Right hindlimb (tissue), 1 donor: Measurements from ENCODE around the gene BCAS1.

Experiments
- DNase-seq: peaks from one replicate; pipeline ENCODE4 v3.0.0-alpha.2; 2018

The BCAS1 gene

DNA sequence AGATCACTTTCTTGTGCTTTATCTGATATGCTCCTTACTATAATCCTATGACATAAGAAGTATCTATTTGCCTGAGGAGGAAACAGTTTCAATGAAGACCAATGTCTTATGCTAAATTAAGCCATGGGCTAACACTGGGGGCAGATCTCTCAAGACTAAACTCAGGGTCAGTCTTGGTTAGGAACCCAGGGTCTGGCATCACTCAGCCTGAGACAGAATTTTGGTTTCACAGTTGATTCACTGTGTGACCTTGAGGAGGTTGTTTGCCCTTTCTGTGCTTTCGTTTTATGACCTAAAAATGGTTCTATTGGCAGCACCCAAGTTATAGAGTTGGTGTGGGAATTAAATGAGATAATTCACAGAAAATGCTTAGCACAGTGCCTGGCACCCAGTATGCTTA, 4.9 kb upstream of the BCAS1 start:
- no peak for DNase-seq

DNA sequence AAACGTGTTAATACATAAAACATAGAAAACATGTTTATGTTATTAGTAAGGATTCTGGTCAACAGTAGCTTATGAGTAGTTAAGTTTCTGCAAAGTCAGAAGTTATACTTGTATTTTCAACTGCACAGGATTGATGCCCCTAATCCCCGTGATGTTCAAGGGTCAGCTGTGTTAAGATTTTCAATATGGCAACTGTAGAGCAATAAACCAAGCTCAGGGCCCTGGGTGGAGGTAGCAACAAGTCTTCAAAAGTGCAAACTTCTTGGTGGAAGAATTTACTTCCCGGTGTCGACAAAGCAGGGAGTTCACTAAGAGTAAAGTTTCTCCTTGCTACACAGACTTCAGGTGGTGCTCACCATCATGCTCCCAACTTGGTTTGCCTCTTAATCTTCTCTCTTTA, 4.1 kb upstream of the BCAS1 start:
- no peak for DNase-seq

DNA sequence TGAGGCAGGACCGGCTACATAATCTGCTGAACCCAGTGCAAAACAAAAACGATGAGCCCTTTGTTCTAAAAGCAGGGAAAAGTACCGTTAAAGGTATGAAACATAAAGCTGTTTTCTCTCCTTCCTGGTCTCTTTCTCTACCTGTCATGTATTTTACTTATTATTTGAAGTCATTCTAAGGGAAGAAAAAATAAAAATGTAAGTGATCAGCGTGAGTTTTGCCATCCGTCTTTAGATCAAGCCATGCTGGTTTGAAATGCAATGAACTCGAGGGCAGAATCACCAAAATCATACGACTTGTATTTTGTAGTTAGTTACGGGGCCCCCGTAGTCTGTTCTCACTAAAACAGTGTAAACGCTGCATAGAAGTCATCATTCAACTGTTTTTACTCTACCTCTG, 2.9 kb upstream of the BCAS1 start:
- DNase-seq: no peak

DNA sequence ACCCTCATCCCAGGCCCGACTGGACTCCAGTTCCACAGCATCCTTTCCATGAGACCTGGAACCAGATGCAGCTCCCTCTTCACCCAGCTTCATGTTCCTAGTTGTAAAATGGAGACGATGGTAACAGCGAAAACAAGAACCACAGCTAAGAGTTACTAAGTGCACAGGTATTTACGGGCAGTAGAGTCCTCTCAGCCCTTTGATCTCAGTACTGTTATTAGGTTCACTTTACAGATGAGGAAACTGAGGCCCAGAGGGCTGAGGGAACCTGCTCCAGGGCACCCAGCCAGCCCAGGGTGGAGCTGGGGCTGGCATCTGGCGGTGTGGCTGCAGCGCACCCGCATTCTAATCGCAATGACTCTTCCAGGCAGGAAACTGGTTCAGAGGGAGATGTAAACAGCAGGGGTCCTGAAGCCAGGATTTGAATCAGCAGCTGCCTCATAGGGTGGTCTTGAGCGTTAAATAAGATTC, 858 bp downstream of the BCAS1 start:
- DNase-seq: no peak

DNA sequence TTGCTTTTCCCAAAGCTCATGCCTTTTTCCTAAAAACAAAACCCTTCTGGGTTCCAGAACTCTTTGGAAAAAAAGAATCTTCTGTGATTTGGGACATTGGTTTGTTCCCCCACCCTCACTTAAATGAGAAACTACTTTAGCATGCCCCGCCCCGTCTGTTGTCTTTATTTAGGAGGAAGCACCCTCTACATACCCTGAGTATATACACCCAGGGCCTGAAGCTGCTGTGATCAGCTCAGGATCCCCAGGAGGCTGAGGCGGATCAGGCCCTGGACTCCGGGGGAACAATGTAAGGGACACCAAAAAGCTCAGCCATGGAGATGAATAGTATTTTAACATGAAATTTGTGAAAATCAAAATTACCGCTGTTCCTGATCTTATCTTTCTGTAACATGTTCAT, 1.4 kb downstream of the BCAS1 start:
- DNase-seq: no peak

DNA sequence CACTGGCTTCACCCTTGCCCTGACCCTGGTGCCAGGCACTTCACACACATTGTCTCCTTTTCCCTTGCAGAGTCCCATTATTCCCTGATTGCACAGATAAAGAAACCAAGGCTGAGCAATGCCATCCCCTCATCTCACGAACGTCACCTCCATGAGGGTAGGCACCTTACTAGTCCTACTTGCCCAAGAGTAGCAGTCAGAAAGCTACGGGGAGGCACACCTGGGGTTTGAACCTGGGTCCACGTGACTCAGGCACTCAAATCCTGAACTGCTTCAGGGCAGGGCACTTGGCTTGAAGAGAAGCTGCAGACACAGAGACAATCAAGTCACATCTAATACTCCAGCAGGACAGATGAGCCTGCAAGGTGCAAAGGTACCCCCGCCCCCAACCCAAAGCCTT, 1.9 kb downstream of the BCAS1 start:
- DNase-seq: no peak

DNA sequence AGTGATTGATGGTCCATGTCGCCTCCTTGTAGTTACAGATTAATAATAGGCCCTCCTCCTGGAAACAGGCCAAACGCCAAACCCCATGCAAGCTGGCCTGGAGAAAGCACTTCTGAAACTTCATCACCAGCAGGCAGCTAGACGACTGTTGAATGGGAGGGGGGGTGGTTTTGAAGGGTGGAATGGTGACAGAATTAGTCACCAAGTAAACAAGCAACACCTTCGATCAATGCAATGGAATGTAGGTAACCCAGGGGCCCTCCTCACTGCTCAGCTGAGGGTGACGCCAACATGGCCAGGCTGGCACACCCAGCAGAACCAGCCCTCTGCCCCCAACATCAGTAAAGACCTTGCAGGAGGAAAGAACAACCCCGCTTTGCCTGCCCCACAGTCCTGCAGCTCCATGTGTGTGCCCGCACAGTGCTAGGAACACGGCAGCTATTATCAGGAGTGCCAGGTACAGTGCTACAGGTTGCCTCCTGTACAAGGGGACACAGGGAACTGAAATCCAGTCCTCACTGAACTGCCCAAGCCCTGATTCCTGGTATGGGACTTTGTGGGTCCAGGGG, 2.7 kb downstream of the BCAS1 start:
- DNase-seq: no peak

DNA sequence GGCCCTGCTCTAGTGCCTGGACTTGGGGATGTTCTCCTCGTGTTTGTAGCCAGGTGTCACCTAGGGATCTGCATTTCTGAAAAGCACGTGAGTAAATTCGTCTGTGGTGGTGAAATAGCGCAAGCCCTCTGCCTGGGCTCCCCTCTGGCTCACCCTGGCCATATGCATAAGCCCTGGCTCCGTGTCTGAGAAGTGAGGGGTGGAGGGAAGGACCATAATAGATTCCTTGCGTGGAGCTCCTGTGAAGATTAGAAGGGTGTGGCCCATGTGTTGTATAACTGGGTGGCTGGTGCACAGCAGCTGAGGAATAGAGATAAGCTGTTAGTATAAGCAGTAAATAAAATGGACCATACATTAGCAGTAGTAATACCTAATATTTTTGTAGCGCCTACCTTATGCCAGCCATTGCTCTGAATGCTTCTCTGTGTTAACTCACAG, 4.8 kb downstream of the BCAS1 start:
- no peak for DNase-seq

DNA sequence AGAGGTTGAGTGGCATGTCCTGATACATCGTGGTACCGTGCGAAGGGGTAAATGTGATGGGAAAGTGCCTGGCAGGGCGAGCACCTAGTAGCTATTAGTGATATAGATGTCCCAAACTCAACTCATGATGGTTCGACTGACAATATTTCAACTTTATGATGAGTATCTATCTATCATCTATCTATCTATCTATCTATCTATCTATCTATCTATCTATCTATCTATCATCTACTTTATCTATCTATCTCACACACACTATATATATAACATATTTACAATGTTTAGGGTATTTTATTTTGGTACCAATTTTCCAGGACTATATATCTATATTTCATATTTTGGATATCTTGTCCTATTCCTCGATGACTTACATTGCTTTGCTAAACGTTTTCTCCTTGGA, 5.5 kb downstream of the BCAS1 start:
- no peak for DNase-seq

DNA sequence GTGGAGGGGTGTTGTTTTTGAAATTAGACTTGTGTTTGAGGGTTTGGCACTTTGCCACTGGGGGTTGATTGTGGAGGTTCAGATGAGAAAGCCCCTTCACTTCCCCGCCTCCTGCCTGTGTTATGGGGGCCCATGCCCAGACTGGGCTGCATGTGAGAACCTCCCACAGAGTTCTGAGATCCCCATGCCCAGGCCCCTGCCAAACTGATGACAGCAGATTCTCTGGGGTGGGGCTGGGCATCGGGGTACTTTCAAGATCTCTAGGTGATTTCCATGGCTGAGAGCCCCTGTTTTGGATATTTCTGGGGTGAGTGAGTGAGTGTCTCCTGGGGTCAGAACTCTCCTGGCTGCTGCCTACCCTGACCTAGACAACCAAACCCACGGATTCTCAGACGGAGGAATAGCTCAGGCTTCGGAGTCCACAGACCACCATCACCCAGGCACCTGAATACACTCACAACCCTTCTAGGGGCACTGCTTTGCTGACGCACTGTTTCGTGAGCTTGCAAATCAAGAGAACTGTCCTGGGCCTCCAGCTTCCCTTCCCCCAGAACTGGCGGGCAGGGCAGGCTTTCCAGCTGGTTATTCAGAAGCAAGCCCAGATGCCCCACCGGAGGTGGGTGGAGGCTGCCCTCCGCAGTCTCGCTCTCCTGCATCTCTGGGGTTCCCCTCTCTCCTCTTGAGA, 6.3 kb downstream of the BCAS1 start:
- no peak for DNase-seq

DNA sequence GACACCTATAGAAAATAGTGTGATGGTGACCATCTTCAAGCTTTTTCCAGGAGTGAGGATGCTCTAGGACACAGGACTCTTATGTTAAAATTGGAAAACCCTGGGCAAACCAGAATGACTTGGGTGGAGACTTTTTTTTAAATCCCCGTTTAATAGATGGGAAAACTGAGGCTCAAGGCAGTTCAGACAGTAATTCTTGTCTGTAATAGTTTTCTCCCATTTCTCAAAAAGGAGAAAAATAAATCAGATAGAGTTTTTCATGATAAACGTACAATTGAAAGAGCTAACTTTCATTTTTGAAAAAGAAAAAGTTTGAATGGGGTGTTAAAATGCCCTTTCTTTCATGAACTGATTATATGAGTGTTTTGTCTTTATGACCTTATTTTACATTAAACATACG, 6.8 kb downstream of the BCAS1 start:
- no peak for DNase-seq

DNA sequence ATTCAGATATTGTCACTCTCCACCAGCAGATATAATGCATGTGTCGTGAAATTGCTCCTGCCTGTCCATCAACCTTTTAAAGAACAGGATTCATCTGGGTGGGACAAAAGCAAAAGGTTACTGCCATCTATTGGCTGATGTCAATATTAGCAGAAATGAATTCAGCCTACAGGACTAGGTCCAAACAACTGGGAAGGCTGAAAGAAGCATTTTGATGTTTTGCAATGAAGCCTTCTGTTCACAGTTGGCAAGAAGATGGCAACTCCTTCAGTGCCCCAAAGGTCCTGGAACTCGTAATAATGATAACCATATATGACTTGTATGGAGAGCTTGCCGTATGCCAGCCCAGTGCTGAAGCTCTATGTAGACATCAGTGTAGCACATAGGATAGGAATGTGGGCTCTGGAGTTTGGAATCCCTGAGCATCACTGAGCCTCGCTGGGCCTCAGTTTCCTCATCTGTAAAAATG, 7.5 kb downstream of the BCAS1 start:
- no peak for DNase-seq

DNA sequence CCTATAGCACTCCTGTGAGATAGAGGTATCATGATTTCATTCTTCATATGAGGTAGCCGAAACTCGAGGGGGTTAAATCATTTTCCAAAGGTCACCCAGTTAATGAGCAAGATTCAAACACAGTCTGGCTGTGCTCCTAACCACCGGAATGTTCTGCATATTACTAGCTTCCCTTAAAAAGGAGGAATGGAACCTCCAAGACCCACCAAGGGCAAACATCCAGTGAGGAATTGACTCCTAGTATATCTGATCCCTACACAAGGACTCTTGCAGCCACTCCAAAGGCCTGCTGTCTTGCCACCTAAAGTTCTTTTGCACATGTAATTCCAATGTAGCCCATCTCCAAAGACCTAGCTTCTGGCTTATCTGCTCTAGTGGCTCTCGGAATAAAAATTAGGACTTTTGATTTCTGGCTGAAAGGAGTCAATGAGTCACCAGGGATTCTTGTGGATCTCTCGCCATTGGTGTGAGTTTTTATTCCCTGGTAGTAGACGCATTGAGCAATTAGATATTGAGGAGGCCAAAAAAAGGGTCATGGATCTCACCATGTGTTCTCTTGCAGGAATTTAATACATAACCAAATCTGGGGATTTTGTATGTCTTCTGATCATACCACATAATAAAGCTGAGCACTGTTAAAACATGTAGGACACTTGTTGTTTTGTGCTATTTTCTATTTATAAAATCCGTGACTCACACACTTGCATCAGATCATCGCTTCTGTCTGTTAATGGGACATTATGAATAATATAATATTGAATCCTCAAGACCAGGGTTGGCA, 9.1 kb downstream of the BCAS1 start:
- no peak for DNase-seq

DNA sequence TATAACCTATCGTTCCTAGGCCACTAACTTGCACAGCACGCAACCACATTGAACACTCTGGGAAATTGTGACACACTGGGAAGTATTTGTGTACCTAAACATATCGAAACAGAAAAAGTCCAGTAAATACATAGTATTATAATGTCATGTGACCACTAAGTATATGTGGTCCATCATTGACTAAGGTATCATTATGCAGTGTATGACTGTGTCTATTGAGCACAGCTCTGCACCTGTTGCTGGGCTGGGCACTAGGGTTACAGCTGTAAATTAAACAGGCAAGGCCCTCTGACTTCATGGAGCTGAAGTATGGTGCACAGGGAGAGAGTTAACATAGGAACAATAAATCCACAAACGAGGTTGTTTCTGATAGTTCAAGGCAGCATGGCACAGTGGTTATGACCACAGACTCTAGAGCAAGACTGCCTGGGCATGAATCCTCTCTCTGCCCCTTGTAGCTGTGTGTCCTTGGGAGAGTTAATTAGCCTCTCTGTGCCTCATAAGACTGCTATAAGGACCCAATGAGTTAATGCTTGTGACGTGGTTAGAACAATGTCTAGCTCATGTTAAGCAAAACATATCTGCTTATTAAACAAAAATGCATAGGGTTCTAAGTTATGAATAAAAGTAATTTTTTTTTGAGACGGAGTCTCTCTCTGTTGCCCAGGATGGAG, 10.6 kb downstream of the BCAS1 start:
- DNase-seq: no peak

DNA sequence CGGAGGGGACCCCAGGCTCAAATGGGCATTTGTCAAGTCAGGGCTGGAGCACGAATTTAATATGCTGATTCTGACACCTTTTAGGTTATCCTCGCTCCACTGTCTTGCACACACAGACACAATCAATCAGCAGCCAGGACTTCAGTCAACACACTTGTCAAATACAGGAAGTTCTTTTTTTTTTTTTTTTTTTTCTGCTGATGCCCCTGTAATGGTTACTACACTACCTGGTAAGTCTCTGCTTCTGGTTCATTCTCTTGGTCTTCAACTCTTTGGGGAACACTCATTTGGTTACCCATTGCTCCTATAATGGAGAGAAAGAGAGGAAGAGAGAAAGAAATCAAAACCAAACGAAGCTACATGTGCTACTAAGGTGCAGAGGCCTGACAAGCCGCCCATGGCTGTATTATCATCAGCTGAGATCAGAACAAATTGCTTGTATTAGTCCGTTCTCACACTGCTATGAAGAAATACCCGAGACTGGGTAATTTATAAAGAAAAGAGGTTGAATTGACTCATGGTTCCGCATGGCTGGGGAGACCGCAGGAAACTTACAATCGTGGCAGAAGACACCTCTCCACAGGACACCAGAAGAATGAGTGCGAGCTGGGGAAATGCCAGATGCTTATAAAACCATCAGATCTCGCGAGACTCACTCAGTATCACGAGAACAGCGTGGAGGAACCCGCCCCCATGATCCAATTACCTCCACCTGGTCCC, 11.8 kb downstream of the BCAS1 start:
- no peak for DNase-seq

DNA sequence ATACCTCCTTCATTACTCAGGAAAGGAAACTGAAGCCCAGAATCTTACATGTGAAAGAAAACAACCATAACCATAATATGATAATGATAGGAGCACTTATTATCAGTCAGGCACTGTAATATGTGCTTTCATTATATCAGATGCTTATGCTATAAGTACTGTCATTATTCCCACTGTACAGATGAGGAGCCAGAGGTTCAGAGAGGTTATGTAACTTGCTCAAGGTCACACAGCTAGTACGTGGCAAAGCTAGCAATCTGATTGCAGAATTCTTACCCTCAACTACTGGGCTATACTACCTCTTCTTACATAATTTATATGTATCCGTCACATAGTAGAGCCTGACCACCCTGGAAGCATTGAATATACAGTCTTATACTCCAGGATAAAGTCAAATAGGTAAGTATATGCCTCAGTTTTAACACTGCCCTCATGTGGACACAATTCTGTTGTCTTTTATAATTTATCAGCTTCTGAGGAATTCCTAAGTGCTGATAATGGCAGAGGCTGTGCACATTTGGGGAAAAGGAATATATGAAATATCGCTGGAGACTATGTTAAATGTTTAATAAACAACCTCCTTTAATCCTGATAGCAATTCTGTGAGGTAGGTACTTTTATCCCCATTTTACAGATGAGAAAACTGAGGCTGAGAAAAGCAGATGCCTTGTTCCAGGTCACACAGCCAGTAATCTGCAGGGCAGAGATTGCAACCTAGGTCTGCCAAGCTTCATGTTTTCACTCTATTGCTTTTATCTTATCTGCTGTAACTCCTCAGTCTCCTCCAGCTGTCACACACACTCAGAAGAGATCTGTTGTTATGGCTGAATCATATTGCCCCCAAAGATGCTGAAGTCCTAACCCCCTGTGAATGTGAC, 13.4 kb downstream of the BCAS1 start:
- DNase-seq: no peak

DNA sequence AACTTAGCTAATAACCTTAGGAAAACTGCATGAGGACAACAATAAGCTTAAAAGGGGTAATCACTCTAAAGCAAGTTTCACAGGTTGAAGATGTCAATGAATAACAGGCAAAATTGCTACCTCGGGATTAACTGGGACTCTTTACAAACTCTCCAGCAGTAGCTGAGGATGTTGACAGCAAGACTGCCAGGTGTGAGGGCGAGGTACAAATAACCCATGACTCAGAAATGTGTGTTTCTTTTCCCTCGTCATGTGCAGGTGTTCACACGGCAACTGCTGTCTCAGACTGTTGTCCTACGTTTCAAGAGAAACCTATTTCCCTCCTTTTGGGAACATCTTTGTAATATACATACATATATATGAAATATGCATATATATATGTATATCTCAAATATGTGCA, 15.9 kb downstream of the BCAS1 start:
- DNase-seq: no peak

DNA sequence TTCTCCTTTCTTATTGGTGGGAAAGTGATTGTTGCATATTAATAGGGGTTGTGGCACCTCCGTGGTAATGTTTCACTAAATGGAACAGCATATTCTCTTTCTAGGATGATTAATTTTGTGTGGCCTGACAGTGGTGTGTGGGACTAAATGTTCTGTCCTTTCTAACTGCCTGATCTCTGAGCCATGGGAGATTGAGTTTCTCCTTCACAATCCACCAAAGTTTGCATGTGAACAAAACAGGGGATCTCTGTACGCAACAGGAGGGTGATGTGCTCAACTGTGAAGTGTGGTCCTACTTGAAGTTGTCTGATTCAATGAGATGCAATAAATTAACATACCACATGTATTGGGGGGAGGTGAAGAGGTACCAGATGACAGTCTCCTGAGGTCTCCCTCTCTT, 19.3 kb downstream of the BCAS1 start:
- DNase-seq: no peak

DNA sequence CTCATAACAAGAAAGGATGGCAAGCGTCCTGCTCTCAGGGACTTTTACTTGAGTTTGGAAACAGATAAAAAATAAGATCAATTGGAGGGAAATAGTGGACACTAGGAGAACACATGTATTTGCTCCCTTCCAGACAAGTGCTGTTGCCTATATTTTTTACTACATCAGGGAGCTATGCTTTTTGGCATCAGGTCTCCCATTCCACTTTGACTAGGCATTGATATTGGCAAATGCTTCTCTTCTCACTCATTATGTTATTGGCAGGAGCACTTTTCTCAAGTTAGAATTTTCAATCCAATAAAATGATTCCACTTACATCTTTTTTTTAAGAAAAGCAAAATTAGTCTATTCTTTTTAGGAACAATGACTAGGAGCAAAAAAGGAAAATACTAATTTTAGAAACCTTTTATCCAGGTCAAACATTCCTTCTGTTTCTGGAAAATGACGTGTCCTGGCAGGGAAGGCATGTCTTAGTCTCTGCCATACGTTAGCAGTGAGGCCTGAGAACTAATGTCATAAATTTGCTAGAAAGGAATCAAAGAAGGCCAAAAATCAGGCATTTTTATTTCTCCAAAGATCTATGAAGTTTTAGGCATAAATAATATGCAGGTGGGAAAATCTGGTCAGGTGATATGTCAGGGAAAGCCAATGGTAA, 21.4 kb downstream of the BCAS1 start:
- DNase-seq: no peak

DNA sequence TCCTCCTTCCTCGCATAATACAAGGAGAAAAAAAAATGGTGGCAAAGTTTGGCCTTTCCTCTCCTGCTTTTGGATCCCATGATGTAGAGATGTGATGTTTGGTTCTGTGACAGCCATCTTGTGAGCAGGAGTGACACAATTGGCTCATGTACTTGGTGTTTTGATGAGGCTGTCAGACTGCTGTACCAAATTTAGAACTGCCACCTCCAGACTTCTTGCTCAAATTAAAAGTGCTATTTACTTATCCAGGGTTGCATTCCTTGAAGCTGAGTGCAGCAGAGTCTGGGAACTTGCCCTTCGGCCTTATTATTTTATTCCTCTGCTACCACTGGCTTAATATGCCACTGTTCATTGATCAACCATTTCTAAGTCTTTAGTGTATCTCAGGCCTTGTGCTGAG, 21.9 kb downstream of the BCAS1 start:
- no peak for DNase-seq

DNA sequence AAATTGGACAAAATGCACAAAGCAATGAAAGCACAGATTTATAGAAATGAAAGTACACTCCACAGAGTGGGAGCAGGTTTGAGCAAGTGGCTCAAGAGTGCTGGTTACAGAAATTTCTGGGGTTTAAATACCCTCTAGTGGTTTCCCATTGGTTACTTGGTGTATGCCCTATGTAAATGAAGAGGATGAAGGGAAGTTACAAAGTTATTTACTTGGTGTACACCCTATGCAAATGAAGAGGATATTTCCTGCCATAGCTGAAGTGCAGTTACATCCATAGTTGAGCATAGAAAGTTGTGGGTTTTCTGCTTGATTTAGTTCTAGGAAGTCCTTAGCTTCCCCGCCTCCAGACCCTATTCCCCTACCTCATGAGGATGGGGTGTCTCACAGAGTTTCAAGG, 22.7 kb downstream of the BCAS1 start:
- no peak for DNase-seq
